Measurements from ENCODE around the gene CACNA1C. TPM values are rescaled to one million over a fixed set of nuclear protein-coding genes. Genes with fewer than 3 reads are reported as not detected.

CACNA1C gene
- total and polyA plus RNA-seq, 2 of the 4 experiments (the other 2 are of a cell fraction) = 1.6 to 2.6 TPM

DNA sequence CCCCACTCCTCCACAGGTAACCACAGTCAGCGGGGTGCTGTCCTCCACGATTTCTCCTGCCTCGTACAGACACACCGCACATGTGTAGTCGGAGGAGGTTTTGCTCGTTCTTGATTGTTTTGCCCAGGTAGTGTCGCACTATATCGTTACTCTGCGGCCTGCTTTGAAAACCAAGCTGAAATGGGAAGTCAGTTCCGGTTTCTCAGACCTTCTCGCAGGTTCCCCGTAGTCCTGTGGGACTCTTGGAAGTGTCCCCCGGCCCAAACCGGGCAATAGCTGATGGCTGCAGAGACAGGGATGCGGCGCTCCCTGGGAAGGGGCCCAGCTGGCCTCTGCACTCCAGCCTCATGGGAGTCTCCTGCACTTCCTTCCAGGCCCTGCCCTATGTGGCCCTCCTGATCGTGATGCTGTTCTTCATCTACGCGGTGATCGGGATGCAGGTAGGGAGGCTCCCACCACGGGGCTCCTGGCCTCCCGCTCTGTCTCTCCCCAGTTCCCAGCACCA is 600.7 kb downstream of the CACNA1C start:
- intact Hi-C loops (cut with micrococcal nuclease) (no loop called here), dilution Hi-C loops (cut with HindIII; ENCODE audit: low sequenced_read_pairs, unreplicated experiment) (no loop called here), in situ Hi-C loops (cut with MboI; ENCODE audit: low sequenced_read_pairs) (no loop called here)
- Histone ChIP-seq H3K36me3 (ENCODE audit: control insufficient read depth, insufficient read depth, low read length) (peaks cover 11% of the 10 kb centered on the region), H3K14ac (replicated peaks; ENCODE audit: low read depth, low read length) (no peak overlapping the region), H3K23ac (ENCODE audit: low read depth, low read length) (no peak overlapping the region), H2BK15ac (ENCODE audit: low read depth, low read length) (no peak overlapping the region), H4K8ac (ENCODE audit: low read depth in 2 of 2, low read length in 2 of 2) (no peak overlapping the region), H3K4me3 (ENCODE audit: insufficient read depth, low read depth, low read length) (no peak overlapping the region), H2BK120ac (ENCODE audit: low read depth, low read length) (no peak overlapping the region), H3K9me3 (ENCODE audit: control insufficient read depth, insufficient read depth, low read length) (no peaks in the 10 kb centered on the region), H3K9me1 (ENCODE audit: insufficient read depth, low read length) (no peaks in the 10 kb centered on the region), H2BK20ac (ENCODE audit: low read depth, low read length) (no peak overlapping the region), H3K4ac (ENCODE audit: low read depth, low read length) (no peak overlapping the region), H3K4me2 (ENCODE audit: low read depth, low read length) (no peak overlapping the region), H3K18ac (ENCODE audit: low read depth, low read length) (no peak overlapping the region), H2AK5ac (ENCODE audit: low read depth, low read length) (no peak overlapping the region), H3K27me3 (ENCODE audit: control insufficient read depth, insufficient read depth, low read length) (no peaks in the 10 kb centered on the region), H2BK5ac (ENCODE audit: low read depth, low read length, poor library complexity, severe bottlenecking) (no peak overlapping the region), H3K56ac (ENCODE audit: extremely low read depth, insufficient read depth, low read length) (no peak overlapping the region), H4K91ac (ENCODE audit: insufficient read depth, low read depth, low read length) (no peak overlapping the region), H4K20me1 (ENCODE audit: insufficient read depth, low read length) (no peaks in the 10 kb centered on the region), H3K79me1 (ENCODE audit: low read depth in 1 of 2, low read length in 2 of 2) (no peaks in the 10 kb centered on the region), H2AFZ (replicated peaks; ENCODE audit: low read length, poor library complexity) (no peak overlapping the region), H4K5ac (ENCODE audit: low read depth, low read length) (no peak overlapping the region), H3K9ac (ENCODE audit: low read depth, low read length) (no peak overlapping the region), H2AK9ac (replicated peaks; ENCODE audit: low read depth, low read length, poor library complexity) (no peak overlapping the region), H3K4me1 (ENCODE audit: control insufficient read depth, insufficient read depth, low read length) (no peaks in the 10 kb centered on the region), H3K27ac (ENCODE audit: insufficient read depth, low read length) (no peak overlapping the region)
- 90% methylated on average over 8 of the region's 22 CpGs; no CpG with 5 or more reads in 1 of the 2 experiments for WGBS, 2 experiments (ENCODE audit: extremely low coverage in 2 of 2, insufficient read length in 1 of 2)
- ChIA-PET CTCF (interaction anchor here (0.7 kb wide), 1 partner anchor 12 kb away, joined by 4 read pairs; no protein-coding TSS in a partner anchor), POLR2A (ENCODE audit: unreplicated experiment) (no interaction called here)
- ATAC-seq (ENCODE audit: low read depth) (no peak), DNase-seq (no peak)
- no TSS peak for BruUV-seq (replicated peaks)
- TF ChIP-seq ELK1 (IDR thresholded peaks at IDR 0.05; ENCODE audit: borderline replicate concordance, low read depth, low read length) = no peak
- no peak for TF ChIP-seq NFE2L2 (IDR thresholded peaks at IDR 0.05; ENCODE audit: low read depth, low read length)
- TF ChIP-seq RFX5 (IDR thresholded peaks at IDR 0.05; ENCODE audit: low read depth, low read length) = no peak
- no peak for TF ChIP-seq MAFK (IDR thresholded peaks at IDR 0.05; ENCODE audit: low read depth, low read length)
- TF ChIP-seq MXI1 (IDR thresholded peaks at IDR 0.05; ENCODE audit: borderline replicate concordance, low read depth, low read length) = no peak
- TF ChIP-seq SMC3 (IDR thresholded peaks at IDR 0.05; ENCODE audit: low read depth, low read length) = no peak
- no peak for TF ChIP-seq BHLHE40 (IDR thresholded peaks at IDR 0.05; ENCODE audit: low read depth, low read length)
- TF ChIP-seq, protein P1, sequence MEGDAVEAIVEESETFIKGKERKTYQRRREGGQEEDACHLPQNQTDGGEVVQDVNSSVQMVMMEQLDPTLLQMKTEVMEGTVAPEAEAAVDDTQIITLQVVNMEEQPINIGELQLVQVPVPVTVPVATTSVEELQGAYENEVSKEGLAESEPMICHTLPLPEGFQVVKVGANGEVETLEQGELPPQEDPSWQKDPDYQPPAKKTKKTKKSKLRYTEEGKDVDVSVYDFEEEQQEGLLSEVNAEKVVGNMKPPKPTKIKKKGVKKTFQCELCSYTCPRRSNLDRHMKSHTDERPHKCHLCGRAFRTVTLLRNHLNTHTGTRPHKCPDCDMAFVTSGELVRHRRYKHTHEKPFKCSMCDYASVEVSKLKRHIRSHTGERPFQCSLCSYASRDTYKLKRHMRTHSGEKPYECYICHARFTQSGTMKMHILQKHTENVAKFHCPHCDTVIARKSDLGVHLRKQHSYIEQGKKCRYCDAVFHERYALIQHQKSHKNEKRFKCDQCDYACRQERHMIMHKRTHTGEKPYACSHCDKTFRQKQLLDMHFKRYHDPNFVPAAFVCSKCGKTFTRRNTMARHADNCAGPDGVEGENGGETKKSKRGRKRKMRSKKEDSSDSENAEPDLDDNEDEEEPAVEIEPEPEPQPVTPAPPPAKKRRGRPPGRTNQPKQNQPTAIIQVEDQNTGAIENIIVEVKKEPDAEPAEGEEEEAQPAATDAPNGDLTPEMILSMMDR (conservative IDR thresholded peaks at IDR 0.05; ENCODE audit: low read depth, low read length) = no peak
- no peak for TF ChIP-seq FOS (IDR thresholded peaks at IDR 0.05; ENCODE audit: low read depth, low read length)
- TF ChIP-seq POLR2A (IDR thresholded peaks at IDR 0.05; ENCODE audit: low read depth, low read length) = no peak
- TF ChIP-seq CEBPB (IDR thresholded peaks at IDR 0.05; ENCODE audit: low read depth, low read length) = no peak
- TF ChIP-seq CHD1 (IDR thresholded peaks at IDR 0.05; ENCODE audit: low read depth, low read length) = no peak
- TF ChIP-seq MAZ (IDR thresholded peaks at IDR 0.05; ENCODE audit: borderline replicate concordance, low read depth, low read length) = no peak

All from IMR-90 (cell line).